CMK (cell line): ENCODE results near the gene GAB2.
A peak's percentile ranks its signal among the peaks of the same experiment; 100 is the strongest.
"Not testable (repeated sequence)": the region's sequence is repeated elsewhere in the genome, so short reads cannot be mapped to it uniquely, and the experiment has no call there.

ENCODE experiments used
- DNase-seq: peaks from one replicate; pipeline ENCODE4 v3.0.0-alpha.2; 2010; ENCODE audit warnings: low read depth

The GAB2 gene, protein sequence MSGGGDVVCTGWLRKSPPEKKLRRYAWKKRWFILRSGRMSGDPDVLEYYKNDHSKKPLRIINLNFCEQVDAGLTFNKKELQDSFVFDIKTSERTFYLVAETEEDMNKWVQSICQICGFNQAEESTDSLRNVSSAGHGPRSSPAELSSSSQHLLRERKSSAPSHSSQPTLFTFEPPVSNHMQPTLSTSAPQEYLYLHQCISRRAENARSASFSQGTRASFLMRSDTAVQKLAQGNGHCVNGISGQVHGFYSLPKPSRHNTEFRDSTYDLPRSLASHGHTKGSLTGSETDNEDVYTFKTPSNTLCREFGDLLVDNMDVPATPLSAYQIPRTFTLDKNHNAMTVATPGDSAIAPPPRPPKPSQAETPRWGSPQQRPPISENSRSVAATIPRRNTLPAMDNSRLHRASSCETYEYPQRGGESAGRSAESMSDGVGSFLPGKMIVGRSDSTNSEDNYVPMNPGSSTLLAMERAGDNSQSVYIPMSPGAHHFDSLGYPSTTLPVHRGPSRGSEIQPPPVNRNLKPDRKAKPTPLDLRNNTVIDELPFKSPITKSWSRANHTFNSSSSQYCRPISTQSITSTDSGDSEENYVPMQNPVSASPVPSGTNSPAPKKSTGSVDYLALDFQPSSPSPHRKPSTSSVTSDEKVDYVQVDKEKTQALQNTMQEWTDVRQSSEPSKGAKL

DNA sequence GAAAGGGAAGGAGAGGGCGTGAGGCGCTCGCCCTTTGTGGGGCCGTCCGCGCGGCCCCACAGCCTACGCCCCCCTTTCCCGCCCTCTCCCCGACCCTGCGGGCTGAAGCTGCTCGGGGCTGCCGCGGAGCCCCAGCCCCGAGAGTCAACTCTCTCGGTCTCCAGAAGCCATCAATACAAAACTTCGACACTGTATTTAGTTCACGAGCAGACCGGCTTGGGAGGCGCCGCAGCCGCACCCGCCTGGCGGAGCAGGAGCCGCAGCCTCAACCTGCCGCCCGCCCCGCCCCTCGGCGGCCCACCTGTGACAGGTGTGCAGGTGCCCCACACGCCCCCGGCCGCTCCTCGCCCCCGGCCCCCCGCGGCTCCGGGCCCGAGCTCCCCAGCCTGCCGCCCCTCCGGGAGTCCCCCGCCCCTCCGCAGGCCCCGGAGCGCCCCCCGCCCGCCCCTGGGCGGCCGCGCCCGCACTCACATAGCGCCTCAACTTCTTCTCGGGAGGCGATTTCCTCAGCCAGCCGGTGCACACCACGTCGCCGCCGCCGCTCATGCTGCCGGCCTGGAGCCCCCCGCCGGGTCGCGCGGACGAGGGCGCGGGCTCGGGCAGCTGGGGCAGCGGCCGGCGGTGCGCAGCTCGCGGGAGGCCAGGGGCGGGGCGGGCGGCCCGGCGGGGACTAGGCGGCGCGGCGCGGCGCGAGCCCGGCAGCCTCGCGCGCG, at the start of gene GAB2:
TSS of gene GAB2 (minus strand) at position 646 of the 713 bp plus-strand sequence. CDS start at position 546, 100 bp downstream.
- DNase-seq = no peak

DNA sequence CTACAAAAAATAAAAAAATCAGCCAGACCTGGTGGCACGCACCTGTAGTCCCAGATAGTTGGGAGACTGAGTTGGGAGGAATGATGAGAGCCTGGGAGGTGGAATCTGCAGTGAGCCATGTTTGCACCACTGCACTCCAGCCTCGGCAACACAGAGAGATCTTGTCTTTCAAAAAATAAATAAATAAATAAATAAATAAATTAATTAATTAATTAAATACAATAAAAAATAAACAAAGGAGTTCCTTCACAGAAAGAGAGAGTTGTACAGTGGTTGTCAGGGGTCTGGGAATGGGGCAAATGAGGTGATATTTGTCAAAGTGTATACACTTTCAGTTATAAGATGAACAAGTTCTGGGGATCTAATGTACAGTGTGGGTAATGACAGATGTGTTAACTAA, 49.8 kb upstream of the GAB2 start:
- no peak for DNase-seq

DNA sequence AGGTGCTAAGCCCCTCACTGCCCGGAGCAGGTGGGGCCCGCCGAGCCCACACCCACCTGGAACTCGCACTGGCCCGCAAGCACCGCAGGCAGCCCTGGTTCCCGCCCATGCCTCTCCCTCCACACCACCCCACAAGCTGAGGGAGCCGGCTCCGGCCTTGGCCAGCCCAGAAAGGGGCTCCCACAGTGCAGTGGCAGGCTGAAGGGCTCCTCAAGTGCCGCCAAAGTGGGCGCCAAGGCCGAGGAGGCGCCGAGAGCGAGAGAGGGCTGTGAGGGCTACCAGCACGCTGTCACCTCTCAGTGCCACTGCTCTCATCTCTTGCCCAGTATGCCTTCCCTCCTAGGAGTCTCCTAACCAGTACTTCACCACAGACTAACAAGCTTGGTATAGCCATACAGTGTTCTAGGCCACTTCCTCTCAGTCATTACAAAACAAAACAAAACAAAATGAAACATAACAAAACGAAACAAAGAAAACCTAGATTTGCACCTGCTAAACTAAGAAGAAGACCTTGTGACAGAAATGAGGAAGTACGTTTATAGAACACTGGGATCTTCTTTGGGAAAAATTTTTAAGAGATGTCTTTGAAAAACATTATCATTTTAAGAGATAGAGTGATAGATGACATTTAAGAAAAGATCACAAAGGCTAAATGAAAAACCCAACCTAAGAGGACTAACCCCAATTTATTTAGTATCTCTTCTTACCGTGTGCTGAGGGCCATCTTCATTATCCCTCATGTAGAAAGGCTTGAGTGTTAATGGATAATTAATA, 47.7 kb upstream of the GAB2 start:
- no peak for DNase-seq

DNA sequence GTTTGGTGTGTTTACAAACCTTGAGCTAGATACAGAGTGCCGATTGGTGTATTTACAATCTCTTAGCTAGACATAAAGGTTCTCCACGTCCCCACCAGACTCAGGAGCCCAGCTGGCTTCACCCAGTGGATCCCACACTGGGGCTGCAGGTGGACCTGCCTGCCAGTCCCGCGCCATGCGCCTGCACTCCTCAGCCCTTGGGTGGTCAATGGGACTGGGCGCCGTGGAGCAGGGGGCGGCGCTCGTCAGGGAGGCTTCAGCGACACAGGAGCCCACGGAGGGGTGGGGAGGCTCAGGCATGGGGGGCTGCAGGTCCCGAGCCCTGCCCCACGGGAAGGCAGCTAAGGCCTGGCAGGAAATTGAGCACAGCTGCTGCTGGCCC, 47.2 kb upstream of the GAB2 start:
- DNase-seq = not testable (repeated sequence)

DNA sequence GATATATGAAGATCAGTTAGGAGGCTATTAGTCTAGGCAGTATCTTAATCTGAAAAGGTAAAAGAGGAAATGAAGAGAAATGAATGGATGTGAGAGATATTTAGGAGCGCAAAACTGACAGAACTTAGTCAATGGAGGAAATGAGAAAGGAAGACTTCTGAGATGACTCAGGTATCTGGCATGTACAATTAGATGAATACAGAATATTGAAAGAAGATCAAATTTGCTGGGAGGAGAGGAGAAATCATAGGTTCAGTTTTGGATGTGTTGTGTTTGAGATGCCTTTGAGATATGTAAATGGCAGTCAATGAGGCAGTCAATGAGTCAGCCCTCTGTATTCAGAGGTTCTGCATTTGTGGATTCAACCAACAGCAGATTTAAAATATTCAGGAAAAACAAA, 42.9 kb upstream of the GAB2 start:
- no peak for DNase-seq

DNA sequence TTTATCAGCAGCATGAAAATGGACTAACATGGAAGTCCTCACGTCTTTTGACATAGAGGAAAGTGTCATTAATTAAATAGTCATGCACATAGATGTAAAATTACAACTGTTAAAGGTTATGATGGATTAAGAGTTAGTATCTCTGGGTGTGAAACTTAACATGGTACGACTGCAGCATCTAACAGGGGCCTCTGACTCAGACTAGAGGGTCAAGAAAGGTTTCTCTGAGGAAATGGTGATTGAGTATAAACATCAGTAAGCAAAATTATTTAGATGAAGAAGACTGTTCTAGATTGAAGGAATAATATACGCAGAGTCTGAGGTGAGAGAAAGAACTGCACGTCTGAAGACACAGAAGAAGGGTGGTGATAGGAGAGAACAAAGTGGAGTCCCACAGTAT, 42.1 kb upstream of the GAB2 start:
- DNase-seq = no peak

DNA sequence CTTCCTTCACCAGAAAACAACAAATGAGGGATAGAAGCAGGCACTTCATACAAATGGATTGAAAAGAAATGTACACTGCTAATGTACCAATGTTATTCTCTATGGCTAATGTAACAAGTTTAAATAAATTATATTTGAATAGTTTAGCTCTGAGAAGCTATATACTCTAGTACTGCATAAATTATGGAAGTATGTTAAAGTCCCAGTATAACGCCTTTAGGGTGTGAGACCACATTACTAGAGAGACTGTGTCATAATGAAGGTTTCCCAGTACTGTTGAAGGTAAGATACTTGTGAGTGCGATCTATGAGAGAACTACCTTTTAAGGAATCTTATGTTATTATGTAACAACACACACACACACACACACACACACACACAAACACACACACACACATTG, 39.8 kb upstream of the GAB2 start:
- DNase-seq = no peak

DNA sequence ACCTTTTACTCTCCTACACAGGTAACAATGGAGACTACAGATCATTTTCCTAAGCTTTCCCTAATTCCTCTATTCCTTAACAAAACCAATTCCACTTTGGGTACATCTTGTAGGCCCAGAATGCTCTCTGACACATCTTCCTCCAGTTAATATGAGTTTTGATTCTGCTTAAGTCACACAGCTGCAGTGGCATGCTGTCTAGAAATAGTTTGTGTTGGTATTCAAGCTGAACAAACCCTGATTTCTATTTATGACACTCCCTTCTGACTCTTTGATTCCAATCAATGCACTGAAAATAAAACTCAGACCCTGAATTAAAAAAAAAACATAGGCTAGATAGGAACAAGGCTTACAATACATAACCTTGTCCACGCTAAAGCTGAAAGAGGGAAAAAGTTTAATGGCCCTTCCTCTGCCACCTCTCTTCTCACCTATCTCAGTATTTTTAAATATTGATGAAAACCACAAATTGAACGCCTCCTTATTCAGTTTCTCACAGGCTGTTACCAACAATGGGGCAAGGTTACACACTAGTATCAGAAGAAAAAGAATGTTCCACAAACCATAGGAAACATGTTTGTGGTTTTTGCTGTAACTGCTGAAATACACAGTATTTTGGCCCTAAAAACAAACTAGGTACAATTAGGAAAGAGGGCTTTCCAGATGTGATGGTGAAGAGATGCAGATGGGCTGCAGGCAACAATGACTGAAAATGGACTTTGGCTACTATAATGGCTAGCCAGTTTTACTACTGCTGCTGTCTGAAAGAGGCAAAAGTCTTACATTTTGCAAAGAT, 35.7 kb upstream of the GAB2 start:
- no peak for DNase-seq

DNA sequence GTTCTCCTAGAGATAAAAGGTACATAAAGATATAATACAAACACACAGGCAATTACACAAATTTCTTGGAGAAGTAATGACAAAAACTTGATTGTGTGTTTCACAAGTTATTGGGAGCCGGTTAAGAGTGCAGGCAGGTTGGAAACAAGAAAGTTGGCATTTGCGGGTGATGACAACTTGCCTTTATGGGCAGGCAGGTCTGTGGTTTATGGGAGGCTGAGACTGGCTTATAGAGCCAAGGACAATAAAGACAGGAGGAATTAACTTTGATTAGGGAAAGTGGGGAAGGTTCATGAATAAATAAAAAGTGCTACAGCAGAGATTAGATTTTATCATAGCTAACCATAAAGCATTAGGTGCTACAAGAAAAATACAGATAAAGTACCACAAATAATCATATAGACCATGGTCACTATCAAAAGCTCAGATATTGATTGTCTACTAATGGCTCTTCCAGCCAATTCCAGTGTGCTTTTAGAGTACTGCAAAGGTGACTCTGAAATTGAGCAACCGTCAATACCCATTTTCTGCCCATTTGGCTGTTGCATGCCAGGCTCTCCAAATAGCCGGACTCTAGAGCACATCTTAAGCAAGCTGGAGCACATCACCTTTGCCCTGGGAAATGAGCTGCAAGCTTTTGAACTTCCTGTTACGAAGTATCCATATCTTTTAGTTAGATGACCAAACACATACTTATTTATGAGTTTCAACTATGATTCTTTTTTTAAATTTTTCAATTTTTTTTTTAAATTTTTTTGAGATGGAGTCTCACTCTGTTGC, 33.9 kb upstream of the GAB2 start:
- DNase-seq = no peak

DNA sequence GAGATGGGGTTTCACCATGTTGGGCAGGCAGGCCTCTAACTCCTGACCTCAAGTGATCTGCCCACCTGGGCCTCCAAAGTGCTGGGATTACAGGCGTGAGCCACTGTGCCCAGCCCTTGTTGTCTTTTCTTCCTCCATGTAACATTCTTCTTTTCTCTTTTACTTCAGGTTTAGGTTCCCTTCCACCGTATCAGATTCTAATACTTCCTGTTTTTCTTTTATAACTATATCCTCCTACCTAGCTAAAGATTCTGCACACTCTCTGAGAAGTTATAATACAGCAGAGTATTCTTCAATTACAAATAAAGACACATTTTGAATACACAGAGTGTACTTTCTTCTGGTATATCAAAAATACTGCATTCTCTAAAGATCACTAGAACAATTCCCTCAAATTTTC, 33.2 kb upstream of the GAB2 start:
- DNase-seq = no peak

DNA sequence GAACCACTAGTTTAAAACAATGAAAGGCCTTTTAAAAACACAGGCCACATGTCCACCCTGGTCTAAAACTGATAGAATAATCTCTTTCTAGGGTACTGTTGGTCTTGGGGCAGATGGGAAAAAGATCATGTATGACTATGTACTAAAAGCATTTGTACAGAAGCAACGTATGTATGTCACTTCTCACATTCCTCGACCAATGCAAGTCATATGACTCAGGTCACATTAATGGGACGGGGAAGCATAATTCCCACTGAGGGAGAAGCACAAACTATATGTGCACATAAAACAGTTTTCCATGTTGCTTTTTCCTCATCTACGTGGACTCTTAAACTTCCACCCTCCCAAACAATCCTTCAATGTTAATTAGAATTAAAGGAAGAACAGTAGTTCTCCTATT, 32.2 kb upstream of the GAB2 start:
- DNase-seq = no peak

DNA sequence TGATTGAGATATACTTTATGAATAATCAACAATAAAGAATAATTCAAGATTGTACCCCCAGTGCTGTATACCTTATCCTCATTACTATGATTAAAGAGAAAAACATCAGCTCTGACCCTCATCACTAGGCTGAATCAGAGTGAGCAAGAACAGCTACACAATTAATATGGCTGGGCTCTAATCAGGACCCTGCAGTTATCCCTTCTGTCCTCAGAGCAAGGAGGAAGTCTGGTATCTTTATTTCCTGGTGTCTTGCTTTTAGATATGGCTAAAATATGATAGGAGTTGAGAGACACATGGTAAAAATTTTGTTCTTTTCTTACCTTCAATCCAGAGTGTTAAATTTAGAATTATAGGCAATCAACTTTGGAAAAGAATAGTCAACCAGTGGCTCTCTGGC, 28.6 kb upstream of the GAB2 start:
- DNase-seq = peak; percentile 73

DNA sequence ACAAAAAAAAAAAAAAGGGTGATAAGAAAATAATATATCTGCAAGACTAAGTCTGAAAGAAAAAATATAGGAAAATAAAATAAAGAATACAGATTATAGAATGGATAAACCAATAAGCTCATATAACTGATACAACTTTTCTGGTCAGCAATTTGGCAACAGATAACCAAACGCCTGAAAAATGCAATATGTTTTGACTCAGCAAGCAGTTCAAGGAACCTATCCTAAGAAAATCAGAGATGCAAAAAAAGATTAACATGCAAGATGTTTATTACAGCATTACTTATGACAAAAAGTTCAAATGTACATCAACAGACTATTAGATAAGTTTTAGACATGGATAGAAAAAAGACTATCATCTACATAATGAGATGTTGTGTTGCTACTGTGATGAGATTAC, 27.1 kb upstream of the GAB2 start:
- no peak for DNase-seq

DNA sequence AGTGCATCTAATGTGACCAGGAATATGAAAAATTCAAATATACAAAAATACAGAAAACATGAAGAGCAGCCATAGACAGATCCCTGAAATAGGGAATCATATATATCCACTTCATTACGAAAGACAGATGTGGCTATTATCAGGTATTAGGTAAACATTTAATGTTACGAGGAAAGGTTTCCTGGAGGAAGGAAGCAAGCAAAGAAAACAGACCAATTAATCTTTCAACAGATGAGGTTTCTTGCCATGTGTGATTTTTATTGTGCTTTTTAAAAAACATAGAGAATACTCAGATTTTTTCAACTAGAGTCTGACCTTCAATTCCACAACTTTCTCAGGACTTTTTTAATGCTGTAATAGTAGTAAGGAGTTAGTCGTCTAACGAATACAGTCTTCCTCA, 24.3 kb upstream of the GAB2 start:
- no peak for DNase-seq

DNA sequence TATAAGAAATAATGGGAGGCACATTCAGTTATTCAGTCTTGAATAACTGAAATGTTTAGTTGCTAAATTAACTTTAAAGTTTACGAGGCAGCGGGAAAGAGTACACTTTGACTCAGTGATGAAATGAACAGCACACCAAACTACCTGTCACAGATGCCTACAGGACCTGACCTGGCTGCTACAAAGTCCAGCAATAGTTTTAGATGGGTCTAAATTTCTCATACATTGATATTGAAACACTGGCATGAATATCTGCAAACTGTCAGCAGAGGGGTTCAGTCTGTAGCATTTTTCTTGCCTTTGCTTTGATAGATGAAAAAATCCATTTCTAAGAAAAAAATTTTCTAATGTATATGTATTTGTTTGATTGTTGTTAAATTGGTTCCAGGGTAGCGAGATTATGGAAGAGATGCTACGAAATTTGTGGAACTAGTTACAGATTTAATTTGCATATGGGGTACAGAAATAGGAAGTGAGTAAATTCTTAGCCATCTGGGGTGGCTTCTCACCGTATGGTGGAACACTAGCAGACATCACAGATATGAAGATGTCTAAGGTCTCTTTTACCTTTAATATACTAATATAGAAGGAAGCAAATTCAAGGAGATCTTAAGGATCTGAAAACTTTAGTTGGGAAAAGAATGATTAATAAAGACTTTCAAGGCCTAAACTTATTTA, 20.8 kb upstream of the GAB2 start:
- DNase-seq = no peak

DNA sequence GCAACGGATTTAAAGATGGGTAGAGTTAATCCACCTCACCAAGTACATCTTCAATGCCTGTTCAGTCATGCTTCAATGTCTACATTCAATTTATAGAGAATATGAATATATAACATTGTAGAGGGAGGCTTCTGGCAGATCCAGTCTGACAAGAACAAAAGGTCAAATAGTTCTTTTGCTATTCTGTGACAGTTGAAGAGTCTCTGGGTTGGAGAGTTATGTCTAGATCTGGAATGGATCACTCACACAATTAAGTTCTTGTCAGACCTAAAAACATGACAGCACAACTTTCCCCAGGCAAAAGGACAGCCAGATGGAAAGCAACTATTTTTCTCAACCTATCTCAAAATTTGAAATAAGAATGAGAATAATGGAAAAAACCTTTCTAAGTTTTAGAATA, 15.3 kb upstream of the GAB2 start:
- DNase-seq = no peak

DNA sequence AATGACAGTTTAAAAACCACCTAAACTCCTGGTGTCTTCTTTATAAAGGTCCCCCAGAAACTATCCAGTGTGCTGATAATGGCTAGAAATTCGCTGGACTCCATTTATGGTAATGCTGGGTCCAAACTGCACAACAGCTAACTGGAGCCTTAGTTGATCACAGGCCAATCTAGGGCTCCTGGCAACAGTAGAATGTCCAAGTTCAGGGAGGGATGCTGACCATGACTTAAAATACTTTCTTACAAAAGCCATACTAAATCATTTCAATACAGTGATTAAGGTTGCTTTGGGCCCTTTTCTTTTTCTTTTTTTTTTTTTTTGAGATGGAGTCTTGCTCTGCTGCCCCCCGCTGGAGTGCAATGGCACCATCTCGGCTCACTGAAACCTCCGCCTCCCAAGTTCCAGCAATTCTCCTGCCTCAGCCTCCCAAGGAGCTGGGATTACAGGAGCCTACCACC, 14.5 kb upstream of the GAB2 start:
- no peak for DNase-seq

DNA sequence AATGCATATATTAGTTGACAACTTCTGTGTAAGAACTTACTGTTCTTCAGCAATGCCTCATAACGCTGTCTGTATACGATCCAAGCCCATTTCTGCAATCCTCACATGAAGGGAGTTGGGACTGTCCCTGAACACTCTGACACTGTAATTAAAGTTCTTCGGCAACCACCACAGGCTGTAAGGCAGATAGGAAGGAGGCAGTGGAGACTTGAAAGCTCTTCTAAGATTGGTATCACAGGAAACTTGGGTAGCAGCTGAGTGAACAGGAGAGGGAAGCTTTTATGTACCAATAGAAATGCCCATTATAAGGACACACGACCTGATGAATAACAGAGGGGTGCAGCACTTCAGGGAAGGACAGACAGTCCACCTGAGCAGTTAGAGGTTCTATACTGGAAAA, 12.0 kb upstream of the GAB2 start:
- no peak for DNase-seq

DNA sequence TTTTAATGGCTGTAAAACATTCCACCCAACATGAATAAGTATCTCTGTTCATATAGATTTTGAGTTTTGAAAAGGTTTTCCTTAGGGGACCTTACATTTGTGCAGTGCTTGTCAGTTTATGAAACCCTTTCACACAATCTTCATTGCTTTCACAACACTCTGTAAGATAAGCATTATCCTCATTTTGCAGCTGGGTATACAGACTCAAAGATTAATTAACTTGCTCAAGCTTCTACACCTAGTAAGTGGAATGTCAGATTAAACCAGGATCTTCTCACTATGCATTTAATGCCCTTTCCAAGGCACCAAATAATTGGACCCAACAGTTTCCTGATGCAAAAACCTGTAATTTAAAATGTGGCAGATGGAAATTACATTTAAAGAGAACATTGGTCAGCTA, 11.6 kb upstream of the GAB2 start:
- DNase-seq = no peak

DNA sequence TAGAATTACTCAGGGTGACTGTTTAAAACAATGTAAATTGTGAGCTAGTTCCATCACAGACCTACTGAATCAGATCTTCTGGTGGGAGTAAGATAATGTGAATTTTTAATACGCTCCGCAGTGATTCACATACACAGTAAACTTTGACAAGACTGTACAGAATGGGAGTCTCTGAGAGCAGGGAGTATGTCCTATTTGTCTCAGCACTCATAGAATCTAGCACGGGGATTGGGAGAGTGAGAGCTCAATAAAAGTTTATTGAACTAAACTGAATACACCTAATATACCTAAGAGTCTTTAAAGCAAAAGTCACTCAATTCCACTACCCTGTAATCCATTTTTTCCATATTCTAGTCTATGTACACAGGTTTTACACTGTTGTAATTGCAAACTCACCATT, 11.2 kb upstream of the GAB2 start:
- DNase-seq = no peak
